Right lobe of liver (tissue), 6 donors: ENCODE data around the gene SSH2. TPM values are rescaled to one million over a fixed set of nuclear protein-coding genes. Genes with fewer than 3 reads are reported as not detected.

Source experiments
- ATAC-seq, 4 donors: fragments of 200-7000 bp; cut with Tn5 transposase; one replicate each; pipeline ENCODE4 v1.9.1; 2020; ENCODE audit warnings: mild to moderate bottlenecking in 4 of 4, moderate library complexity in 4 of 4
- DNase-seq, 3 donors: peaks; one replicate each; pipeline ENCODE4 v3.0.0-alpha.2; 2020
- H3K27ac ChIP-seq, 3 donors: fragments of 200-600 bp; one replicate each; pipeline ENCODE4 v1.8.0; 2022
- H3K27me3 ChIP-seq, 2 donors: fragments of 200-600 bp; one replicate each; pipeline ENCODE4 v1.8.0; 2022
- H3K36me3 ChIP-seq, 4 donors: fragments of 200-600 bp; sonication (generic) in 1 of 4; one replicate each; pipeline versions ENCODE4 v1.5.1 to v1.8.0; 2017 to 2022; ENCODE audit warnings: control low read depth in 1 of 4
- H3K4me1 ChIP-seq, 4 donors: fragments of 200-600 bp; sonication (generic) in 1 of 4; one replicate each; pipeline versions ENCODE4 v1.5.1 to v1.8.0; 2017 to 2022; ENCODE audit warnings: control low read depth in 1 of 4
- H3K4me3 ChIP-seq, 3 donors: fragments of 200-600 bp; one replicate each; pipeline ENCODE4 v1.8.0; 2022
- H3K9me3 ChIP-seq, 4 donors: fragments of 200-600 bp; sonication (generic) in 1 of 4; one replicate each; pipeline versions ENCODE4 v1.5.1 to v1.8.0; 2017 to 2022; ENCODE audit warnings: control low read depth in 1 of 4
- POLR2A ChIP-seq: fragments of 450-650 bp; IDR thresholded peaks from one replicate; pipeline ENCODE4 v1.6.1; 2017; ENCODE audit warnings: antibody characterized with exemption, mild to moderate bottlenecking
- WGBS: methylation state at CpG from one replicate; pipeline ENCODE4 v1.1.6; 2018; ENCODE audit warnings: low coverage, low lambda C conversion rate; ENCODE audit not compliant: insufficient coverage; ENCODE audit errors: missing lambda C conversion rate; 5-methylcytosine and 5-hydroxymethylcytosine counted together
- intact Hi-C, 2 donors: fragments of 100-400 bp; cut with DNase I; formaldehyde crosslinking; loops; one replicate each; pipeline versions ENCODE4 v1.11.2 to v1.14.1; 2022
- total RNA-seq, 6 experiments: library from RNA; depleted of rRNA in 2 of 6; stranded (reverse); fragments of >200 nt in 2 of 6; fragmentation: NEBNext Ultra II Directional in 3 of 6; extraction: Animal tissue kit (Norgen Biotek cat#: 25700) in 3 of 6; gene quantifications; one replicate each; pipeline versions ENCODE4 v1.1.0 to v1.2.4, GENCODE V29; 2016 to 2023
- TF ChIP-seq, protein P1 (sequence below), 4 donors: fragments of 200-600 bp in 3 of 4; fragments of 450-650 bp in 1 of 4; IDR thresholded peaks; one replicate each; pipeline versions ENCODE4 v1.5.1 to v1.8.0; 2016 to 2022; ENCODE audit warnings: antibody characterized with exemption in 4 of 4, mild to moderate bottlenecking in 2 of 4
- donor health status: DM: no; HTN: yes; CAD: no.
- donor health status: DM: no; HTN: no; CAD: no.
- donor health status: DM: no; HTN: no; CAD: no.
- donor health status: DM: no; HTN: yes; CAD: no.
- donor health status: DM: no; HTN: yes; CAD: no.

SSH2 gene
- total RNA-seq, 6 experiments from 2014 or later = 8.0 to 12.7 (median 10.5) TPM

DNA sequence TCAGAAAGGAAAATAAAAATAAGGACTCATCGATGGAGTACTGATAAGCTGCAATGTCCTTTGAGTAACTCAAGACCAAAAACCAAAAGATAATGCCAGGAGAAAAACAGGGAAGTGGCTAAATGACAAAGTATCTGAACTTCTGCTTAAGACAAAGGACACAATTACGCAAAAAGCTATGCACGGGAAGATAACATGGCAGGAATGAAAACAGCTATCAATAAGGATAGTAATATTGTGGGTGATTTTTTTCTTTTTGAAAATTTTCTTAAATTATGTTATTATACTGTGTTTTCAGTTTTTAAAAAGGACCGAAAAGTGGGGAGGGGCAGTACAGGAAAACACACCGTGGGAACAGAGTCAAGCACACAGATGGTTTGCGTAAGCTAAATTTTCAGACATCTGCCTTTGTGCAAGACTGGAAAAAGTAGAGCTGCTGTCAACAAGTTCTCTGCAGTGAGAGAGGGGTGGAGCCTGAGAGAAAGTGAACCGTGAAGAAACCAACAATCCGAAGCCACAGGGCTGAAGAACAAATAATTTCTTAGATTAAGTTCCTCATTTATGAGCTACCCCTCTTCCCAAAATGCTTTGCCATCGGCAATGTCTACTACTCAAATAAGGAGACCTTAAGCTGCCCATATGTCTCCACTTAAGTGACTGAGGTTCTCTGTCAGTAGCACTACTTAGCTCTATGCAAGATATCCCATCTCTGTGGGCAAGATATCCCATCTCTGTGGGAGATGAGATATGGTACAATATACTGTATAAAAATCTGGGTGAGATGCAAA is 207.4 kb downstream of the SSH2 start:
- Histone ChIP-seq H3K4me3 (no peak overlapping the region), H3K27ac (peak overlapping the region; percentile 42 to 69 (median 65)), H3K27me3 (no peaks in the 10 kb centered on the region), H3K4me1 (peaks cover 0 to 3% (median 0%) of the 10 kb centered on the region in 4 donors), H3K9me3 (no peaks in the 10 kb centered on the region), H3K36me3 (no peaks in the 10 kb centered on the region)
- TF ChIP-seq POLR2A = no peak
- TF ChIP-seq, protein P1, sequence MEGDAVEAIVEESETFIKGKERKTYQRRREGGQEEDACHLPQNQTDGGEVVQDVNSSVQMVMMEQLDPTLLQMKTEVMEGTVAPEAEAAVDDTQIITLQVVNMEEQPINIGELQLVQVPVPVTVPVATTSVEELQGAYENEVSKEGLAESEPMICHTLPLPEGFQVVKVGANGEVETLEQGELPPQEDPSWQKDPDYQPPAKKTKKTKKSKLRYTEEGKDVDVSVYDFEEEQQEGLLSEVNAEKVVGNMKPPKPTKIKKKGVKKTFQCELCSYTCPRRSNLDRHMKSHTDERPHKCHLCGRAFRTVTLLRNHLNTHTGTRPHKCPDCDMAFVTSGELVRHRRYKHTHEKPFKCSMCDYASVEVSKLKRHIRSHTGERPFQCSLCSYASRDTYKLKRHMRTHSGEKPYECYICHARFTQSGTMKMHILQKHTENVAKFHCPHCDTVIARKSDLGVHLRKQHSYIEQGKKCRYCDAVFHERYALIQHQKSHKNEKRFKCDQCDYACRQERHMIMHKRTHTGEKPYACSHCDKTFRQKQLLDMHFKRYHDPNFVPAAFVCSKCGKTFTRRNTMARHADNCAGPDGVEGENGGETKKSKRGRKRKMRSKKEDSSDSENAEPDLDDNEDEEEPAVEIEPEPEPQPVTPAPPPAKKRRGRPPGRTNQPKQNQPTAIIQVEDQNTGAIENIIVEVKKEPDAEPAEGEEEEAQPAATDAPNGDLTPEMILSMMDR (IDR thresholded peaks at IDR 0.05) = no peak
- no peak for DNase-seq
- WGBS = 33% methylated on average over 8 of the region's 9 CpGs
- peak; percentile 67 to 74 (median 73) for ATAC-seq
- intact Hi-C loops = no loop called here

- Histone ChIP-seq H3K4me1 (peaks cover 0 to 3% (median 0%) of the 10 kb centered on the region in 4 donors), H3K9me3 (no peaks in the 10 kb centered on the region), H3K4me3 (no peak overlapping the region), H3K27ac (no peak overlapping the region), H3K36me3 (no peaks in the 10 kb centered on the region), H3K27me3 (no peaks in the 10 kb centered on the region)
- 70% methylated on average over 3 of the region's 3 CpGs for WGBS
- DNase-seq = no peak
- intact Hi-C loops = no loop called here
- no peak for TF ChIP-seq POLR2A
- TF ChIP-seq, protein P1 (IDR thresholded peaks at IDR 0.05) = no peak
- ATAC-seq = no peak
Measured at GRCh38 chr17:29720551-29720950, 209.5 kb downstream of the SSH2 start.

- TF ChIP-seq, protein P1 (IDR thresholded peaks at IDR 0.05) = no peak
- no peak for TF ChIP-seq POLR2A
- H3K9me3 ChIP-seq = no peaks in the 10 kb centered on the region
- intact Hi-C loops = no loop called here
- peaks cover 0 to 3% (median 0%) of the 10 kb centered on the region in 4 donors for H3K4me1 ChIP-seq
- DNase-seq (no peak), ATAC-seq (no peak)
- 96% methylated on average over 2 of the region's 2 CpGs for WGBS
- no peak overlapping the region for H3K4me3 ChIP-seq
- H3K27me3 ChIP-seq = no peaks in the 10 kb centered on the region
- no peak overlapping the region for H3K27ac ChIP-seq
- H3K36me3 ChIP-seq = no peaks in the 10 kb centered on the region
Measured at GRCh38 chr17:29719469-29719868, 210.6 kb downstream of the SSH2 start.

GRCh38 chr17:29718446-29719039 is 211.5 kb downstream of the SSH2 start:
- H3K9me3 ChIP-seq = no peaks in the 10 kb centered on the region
- H3K36me3 ChIP-seq = no peaks in the 10 kb centered on the region
- TF ChIP-seq, protein P1 (IDR thresholded peaks at IDR 0.05) = no peak
- no peak for TF ChIP-seq POLR2A
- no peaks in the 10 kb centered on the region for H3K27me3 ChIP-seq
- no peak for DNase-seq
- WGBS = 94% methylated on average over 3 of the region's 8 CpGs
- intact Hi-C loops = no loop called here
- no peak for ATAC-seq
- H3K27ac ChIP-seq = no peak overlapping the region
- peaks cover 0 to 3% (median 0%) of the 10 kb centered on the region in 4 donors for H3K4me1 ChIP-seq
- no peak overlapping the region for H3K4me3 ChIP-seq
